Ovary (tissue), 9 donors: Measurements from ENCODE around the gene TRAPPC14. TPM values are rescaled to one million over a fixed set of nuclear protein-coding genes. Genes with fewer than 3 reads are reported as not detected.

Experiments used
- DNase-seq, 5 donors: peaks; one replicate each; pipeline ENCODE4 v3.0.0-alpha.2; 2019 to 2020
- H3K27ac ChIP-seq, 2 donors: fragments of 200-600 bp; one replicate each; pipeline versions ENCODE4 v1.5.1 to v1.8.0; 2019 to 2022
- H3K27me3 ChIP-seq: fragments of 200-600 bp; one replicate; pipeline ENCODE4 v1.8.0; 2022
- H3K36me3 ChIP-seq: fragments of 200-600 bp; sonication (generic); one replicate; pipeline ENCODE4 v1.5.1; 2019
- H3K4me1 ChIP-seq: one replicate; pipeline ENCODE4 v1.8.1; 2013; ENCODE audit warnings: mild to moderate bottlenecking, moderate library complexity; ENCODE audit not compliant: insufficient read depth
- H3K4me3 ChIP-seq: fragments of 200-600 bp; sonication (generic); one replicate; pipeline ENCODE4 v1.5.1; 2017
- H3K9me3 ChIP-seq, 2 donors: fragments of 200-600 bp in 1 of 2; sonication (generic) in 1 of 2; one replicate each; pipeline versions ENCODE4 v1.5.1 to v1.8.1; 2013 to 2019; ENCODE audit warnings: mild to moderate bottlenecking in 1 of 2, moderate library complexity in 1 of 2
- CTCF ChIP-seq, 3 donors: fragments of 450-650 bp in 2 of 3; fragments of 200-600 bp in 1 of 3; IDR thresholded peaks; one replicate each; pipeline versions ENCODE4 v1.5.1 to v1.8.0; 2016 to 2022; ENCODE audit warnings: antibody characterized with exemption in 3 of 3, mild to moderate bottlenecking in 1 of 3
- EP300 ChIP-seq: sonication (generic); formaldehyde crosslinking; IDR thresholded peaks from one replicate; pipeline ENCODE4 v1.6.1; 2017; ENCODE audit warnings: antibody characterized with exemption
- POLR2A ChIP-seq: fragments of 450-650 bp; IDR thresholded peaks from one replicate; pipeline ENCODE4 v1.6.1; 2017; ENCODE audit warnings: antibody characterized with exemption, mild to moderate bottlenecking, moderate library complexity
- WGBS, 3 donors: extraction: QIAGEN DNeasy Blood & Tissue Kit in 1 of 3; methylation state at CpG; one replicate each; pipeline versions ENCODE4 v1.1.5 to v1.1.7; 2013 to 2017; 5-methylcytosine and 5-hydroxymethylcytosine counted together
- intact Hi-C, 4 donors: fragments of 100-400 bp; cut with DNase I; formaldehyde crosslinking; loops; one replicate each; pipeline versions ENCODE4 v1.11.0 to v1.15.1; 2022 to 2023
- polyA plus RNA-seq, 2 donors: library from polyadenylated mRNA; stranded (reverse); fragments of 200-250 nt in 1 of 2; fragments of 350-450 nt in 1 of 2; fragmentation: Illumina TruSeq in 1 of 2; extraction: RNeasy Lipid Tissue Mini Kit (QIAGEN cat#74804) in 1 of 2; gene quantifications; one replicate each; pipeline ENCODE4 v1.2.3, GENCODE V29; 2013 to 2014
- total RNA-seq, 7 donors: library from RNA; depleted of rRNA in 2 of 7; stranded (reverse); fragments of >200 nt in 2 of 7; fragmentation: NEBNext Ultra II Directional in 3 of 7; extraction: Animal tissue kit (Norgen Biotek cat#: 25700) in 3 of 7; gene quantifications; one replicate each; pipeline versions ENCODE4 v1.1.0 to v1.2.4, GENCODE V29; 2016 to 2023
- donor health status: DM: no; HTN: no; CAD: no; lungs with moderate emphysema.
- donor health status: DM: no; HTN: no; CAD: no.
- donor health status: Bipolar disorder and iron deficiency.
- donor health status: DM: yes; HTN: yes; CAD: no.
- donor health status: DM: no; HTN: no; CAD: no.
- donor health status: DM: yes; HTN: yes; CAD: no.

TRAPPC14 gene
- total and polyA plus RNA-seq, 9 donors, result 2.8 to 27.2 (median 14.3) TPM

DNA sequence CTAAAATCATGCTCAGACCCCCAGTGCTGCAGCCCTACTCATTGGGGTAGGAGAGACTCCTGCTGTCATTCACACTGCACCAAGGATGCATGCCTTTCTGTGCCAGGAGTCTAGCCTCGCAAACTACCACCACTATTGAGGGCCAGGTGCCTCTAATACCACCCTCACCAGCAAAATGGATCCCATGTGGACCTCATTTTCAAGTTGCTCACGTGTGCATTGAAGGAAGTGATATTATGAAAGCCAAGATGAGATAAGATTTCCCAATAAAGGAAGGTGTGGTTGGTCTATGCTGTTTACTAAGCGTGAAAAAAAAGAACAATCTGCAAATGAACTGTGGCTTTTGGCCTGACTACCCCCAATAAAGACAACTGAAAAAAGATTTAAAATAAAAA, 17.0 kb downstream of the TRAPPC14 start:
- Histone ChIP-seq H3K36me3 (no peaks in the 10 kb centered on the region), H3K27ac (no peak overlapping the region), H3K4me1 (no peaks in the 10 kb centered on the region), H3K9me3 (no peaks in the 10 kb centered on the region), H3K4me3 (no peak overlapping the region), H3K27me3 (no peaks in the 10 kb centered on the region)
- 73 to 82% (median 76%) methylated on average over 3 of the region's 3 CpGs for WGBS, 3 donors
- no peak for DNase-seq
- TF ChIP-seq EP300 (no peak), CTCF (IDR thresholded peaks at IDR 0.05) (no peak), POLR2A (no peak)
- intact Hi-C loops, result no loop called here

DNA sequence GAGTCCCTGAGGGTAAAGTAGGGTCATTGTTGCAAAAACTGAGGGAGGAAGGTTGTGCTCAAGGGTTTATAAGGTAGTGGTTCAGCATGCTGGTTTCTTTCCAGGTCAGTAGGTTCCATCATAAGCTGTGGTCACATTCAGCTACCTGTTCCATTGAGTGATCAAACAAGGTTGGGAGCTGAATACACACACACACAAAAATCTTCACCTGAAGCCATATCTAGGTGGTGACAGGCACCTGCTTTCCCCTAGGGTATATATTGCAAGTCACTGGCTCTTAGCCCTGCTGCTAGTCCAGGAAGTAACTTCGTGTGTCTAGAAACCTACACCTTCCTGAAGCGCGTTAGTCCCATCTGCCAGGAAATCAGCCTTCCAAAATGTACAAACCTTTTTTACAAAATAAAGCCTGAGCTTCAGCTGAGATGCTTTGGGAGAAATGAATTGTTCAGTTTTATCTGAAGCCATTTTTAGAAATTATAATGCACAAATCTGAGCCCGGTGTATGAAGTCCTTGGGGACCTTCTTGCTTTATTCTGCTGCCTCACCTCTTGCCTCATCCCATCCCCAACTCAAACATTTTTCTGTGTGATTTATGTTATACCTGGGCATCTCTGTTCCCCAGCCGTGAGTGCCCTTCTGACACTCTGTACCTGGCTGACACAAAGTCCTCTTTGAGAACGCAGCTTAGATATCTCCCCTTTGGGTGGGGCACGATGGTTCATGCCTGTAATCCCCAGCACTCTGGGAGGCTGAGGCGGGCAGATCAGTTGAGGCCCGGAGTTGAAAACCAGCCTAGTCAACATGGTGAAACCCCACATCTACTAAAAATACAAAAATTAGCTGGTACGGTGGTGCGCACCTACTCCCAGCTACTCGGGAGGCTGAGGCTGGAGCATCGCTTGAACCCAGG, 20.4 kb downstream of the TRAPPC14 start:
- no peak overlapping the region for H3K4me3 ChIP-seq
- 78 to 90% (median 80%) methylated on average over 13 of the region's 13 CpGs for WGBS, 3 donors
- no peak overlapping the region for H3K27ac ChIP-seq
- TF ChIP-seq POLR2A (no peak), EP300 (no peak), CTCF (IDR thresholded peaks at IDR 0.05) (no peak)
- DNase-seq, result no peak
- no peaks in the 10 kb centered on the region for H3K9me3 ChIP-seq
- H3K36me3 ChIP-seq, result no peaks in the 10 kb centered on the region
- H3K27me3 ChIP-seq, result no peaks in the 10 kb centered on the region
- H3K4me1 ChIP-seq, result no peaks in the 10 kb centered on the region
- intact Hi-C loops, result loop anchor here in 3 of 4 donors (5.0 to 10.0 kb wide), 2 partner anchors 74 to 77 kb away; partner anchors contain the start of gene PVRIG (in 2 of the 3)

DNA sequence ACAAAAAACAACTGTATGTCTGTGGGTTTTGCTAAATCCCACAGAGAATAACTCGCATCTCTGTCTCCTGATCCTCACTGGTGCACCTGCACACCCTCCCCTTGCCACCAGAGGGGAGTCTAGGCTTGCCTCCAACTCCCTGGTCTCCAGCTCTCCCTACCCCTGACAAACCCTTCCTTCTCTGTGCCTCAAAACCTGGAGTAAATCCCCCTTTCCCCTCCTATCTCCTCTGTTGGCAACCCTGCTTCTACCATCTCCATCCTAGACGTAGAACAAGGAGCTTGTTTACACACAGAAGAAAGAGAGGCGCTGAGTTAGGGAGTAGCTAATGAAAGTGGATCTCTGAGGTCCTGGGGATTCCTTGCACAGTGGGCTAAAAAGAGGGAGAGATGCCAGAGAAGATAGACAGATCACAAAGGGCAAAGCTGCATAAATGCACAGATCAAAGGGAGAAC, 25.8 kb downstream of the TRAPPC14 start:
- DNase-seq, result peak in 3 of 5 donors; percentile 48 to 72 (median 53)
- WGBS, 3 donors, result 21 to 32% (median 24%) methylated on average over 3 of the region's 3 CpGs
- H3K4me1 ChIP-seq, result peaks cover 2% of the 10 kb centered on the region
- no peak overlapping the region for H3K27ac ChIP-seq
- no peaks in the 10 kb centered on the region for H3K27me3 ChIP-seq
- H3K36me3 ChIP-seq, result no peaks in the 10 kb centered on the region
- no peak overlapping the region for H3K4me3 ChIP-seq
- H3K9me3 ChIP-seq, result no peaks in the 10 kb centered on the region
- intact Hi-C loops, result loop anchor here in 3 of 4 donors (5.0 to 10.0 kb wide), 2 partner anchors 82 to 90 kb away; partner anchors contain the start of gene PVRIG (in 2 of the 3)
- TF ChIP-seq CTCF (IDR thresholded peaks at IDR 0.05) (peak; percentile 37 to 52 (median 48)), POLR2A (no peak)

GRCh38 chr7:100132126-100132525, 26.4 kb downstream of the TRAPPC14 start:
- H3K27ac ChIP-seq, result no peak overlapping the region
- TF ChIP-seq POLR2A (no peak), CTCF (IDR thresholded peaks at IDR 0.05) (no peak), EP300 (no peak)
- intact Hi-C loops, result loop anchor here in 3 of 4 donors (5.0 to 10.0 kb wide), 2 partner anchors 83 to 90 kb away; partner anchors contain the start of gene PVRIG (in 2 of the 3)
- WGBS, 3 donors, result 70 to 74% (median 72%) methylated on average over 7 of the region's 7 CpGs
- H3K4me3 ChIP-seq, result no peak overlapping the region
- no peaks in the 10 kb centered on the region for H3K27me3 ChIP-seq
- DNase-seq, result no peak
- H3K4me1 ChIP-seq, result peaks cover 3% of the 10 kb centered on the region
- H3K9me3 ChIP-seq, result no peaks in the 10 kb centered on the region
- H3K36me3 ChIP-seq, result no peaks in the 10 kb centered on the region
